OCI-LY7 (cell line): ENCODE results near the gene CLCNKB. TPM values are rescaled to one million over a fixed set of nuclear protein-coding genes. Genes with fewer than 3 reads are reported as not detected.

Source experiments
- BruUV-seq: library from RNA; stranded (reverse); fragments of 400-500 nt; replicated peaks from 2 replicates; lab custom pipeline; 2021; lab: Mats Ljungman, UMichigan
- CTCF ChIA-PET: fragments of 300-600 bp; sonication (Branson Sonifier 250); formaldehyde crosslinking; loops from one replicate; lab custom pipeline; 2022; ENCODE audit warnings: antibody characterized with exemption; ENCODE audit not compliant: unreplicated experiment; lab: Charles Lee
- POLR2A ChIA-PET: fragments of 300-600 bp; sonication (Branson Sonifier 250); formaldehyde crosslinking; loops from one replicate; lab custom pipeline; 2022; ENCODE audit warnings: antibody characterized with exemption; lab: Charles Lee
- DNase-seq: peaks from one replicate; pipeline ENCODE4 v3.0.0-alpha.2; 2015; ENCODE audit warnings: low spot score
- H2AFZ ChIP-seq: fragments of 200-600 bp; sonication (generic), shearing (Covaris generic); 2 replicates; pipeline ENCODE4 v1.6.1; 2014; ENCODE audit warnings: mild to moderate bottlenecking, antibody characterized with exemption, low read length, moderate library complexity
- H3K27ac ChIP-seq: fragments of 200-600 bp; sonication (generic); 2 replicates; pipeline ENCODE4 v1.5.1; 2014; ENCODE audit warnings: mixed run types, low read depth, mild to moderate bottlenecking, moderate library complexity, low read length, inconsistent platforms; ENCODE audit not compliant: poor library complexity, severe bottlenecking
- H3K36me3 ChIP-seq: fragments of 200-600 bp; sonication (generic); 2 replicates; pipeline ENCODE4 v1.6.1; 2014; ENCODE audit warnings: mild to moderate bottlenecking, antibody characterized with exemption, low read length, moderate library complexity, mixed read lengths; ENCODE audit not compliant: insufficient read depth
- H3K4me1 ChIP-seq: fragments of 200-600 bp; sonication (generic); 2 replicates; pipeline ENCODE4 v1.5.1; 2014; ENCODE audit warnings: mild to moderate bottlenecking, low read length; ENCODE audit not compliant: insufficient read depth, poor library complexity, severe bottlenecking
- H3K4me2 ChIP-seq: fragments of 200-600 bp; sonication (generic); 2 replicates; pipeline ENCODE4 v1.6.1; 2014; ENCODE audit warnings: mild to moderate bottlenecking, low read length
- H3K4me3 ChIP-seq: fragments of 200-600 bp; sonication (generic); 2 replicates; pipeline ENCODE4 v1.5.1; 2014; ENCODE audit warnings: mild to moderate bottlenecking, low read depth, low read length; ENCODE audit not compliant: poor library complexity, severe bottlenecking
- H3K79me2 ChIP-seq: fragments of 200-600 bp; sonication (generic); 2 replicates; pipeline ENCODE4 v1.6.1; 2016; ENCODE audit warnings: low read depth, mild to moderate bottlenecking, low read length, moderate library complexity, mixed read lengths; ENCODE audit not compliant: insufficient read depth
- H3K9me2 ChIP-seq: fragments of 200-600 bp; sonication (generic); 2 replicates; pipeline ENCODE4 v1.6.1; 2016; ENCODE audit warnings: mild to moderate bottlenecking, low read length, mixed read lengths; ENCODE audit not compliant: insufficient read depth
- H3K9me3 ChIP-seq: fragments of 200-600 bp; sonication (generic); 2 replicates; pipeline ENCODE4 v1.6.1; 2014; ENCODE audit warnings: mild to moderate bottlenecking, mixed run types, low read length, mixed read lengths
- H4K20me1 ChIP-seq: fragments of 200-600 bp; sonication (generic); 2 replicates; pipeline ENCODE4 v1.6.1; 2014; ENCODE audit warnings: mild to moderate bottlenecking, antibody characterized with exemption, low read length, moderate library complexity, mixed read lengths; ENCODE audit not compliant: insufficient read depth
- CTCF ChIP-seq: fragments of 200-600 bp; sonication (generic); conservative IDR thresholded peaks from 2 replicates; pipeline ENCODE4 v1.5.1; 2014; ENCODE audit warnings: mild to moderate bottlenecking, antibody characterized with exemption, low read length, moderate library complexity, mixed read lengths
- EZH2phosphoT487 ChIP-seq: fragments of 200-600 bp; sonication (generic); IDR thresholded peaks from 2 replicates; pipeline ENCODE4 v1.6.1; 2018; ENCODE audit warnings: low read depth, borderline replicate concordance, mild to moderate bottlenecking, mixed run types, antibody characterized with exemption, low read length, moderate library complexity, mixed read lengths
- intact Hi-C: fragments of 100-400 bp; cut with micrococcal nuclease; formaldehyde crosslinking; loops from one replicate; pipeline ENCODE4 v1.10.0; 2022; ENCODE audit not compliant: unreplicated experiment
- total RNA-seq, 2 experiments: library from RNA; depleted of rRNA in 1 of 2; stranded (reverse); fragments of >200 nt in 1 of 2; shearing (Covaris generic) in 1 of 2; gene quantifications; 2 replicates each; pipeline ENCODE4 v1.2.3, GENCODE V29; 2014 to 2022

The CLCNKB gene
- total RNA-seq, 2 experiments from 2014 or later = not detected

DNA sequence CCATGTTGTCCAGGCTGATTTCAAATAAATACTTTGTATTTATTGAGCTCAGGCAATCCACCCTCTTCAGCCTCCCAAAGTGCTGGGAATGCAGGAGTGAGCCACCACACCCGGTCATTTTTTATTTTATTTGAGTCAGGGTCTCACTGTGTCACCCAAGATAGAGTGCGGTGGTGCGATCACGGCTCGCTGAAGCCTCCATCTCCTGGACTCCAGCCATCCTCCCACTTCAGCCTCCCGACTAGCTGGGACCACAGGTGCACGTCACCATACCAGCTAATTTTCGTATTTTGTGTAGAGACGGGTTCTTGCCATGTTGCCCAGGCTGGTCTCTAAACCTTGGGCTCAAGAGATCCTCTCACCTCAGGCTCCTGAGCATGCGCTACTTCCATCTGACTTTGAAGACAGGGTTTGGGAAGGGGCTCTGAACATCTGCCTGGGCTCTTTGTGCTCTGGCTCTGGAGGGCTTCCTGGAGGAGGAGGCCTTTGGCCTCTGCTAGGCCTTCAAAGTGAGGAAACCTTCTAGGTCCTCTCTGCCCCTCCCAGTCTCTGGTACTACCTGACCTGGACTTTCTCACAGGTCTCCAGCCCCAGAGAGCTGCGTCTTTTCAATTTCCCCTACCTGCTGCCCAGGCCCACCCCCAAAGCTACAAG lies 31.5 kb upstream of the CLCNKB start:
- BruUV-seq = no TSS peak
- ChIA-PET CTCF (no interaction called here), POLR2A (no interaction called here)
- peak overlapping the region; percentile 49; the same call in 1 of the 2 replicates for H3K4me2 ChIP-seq
- peaks cover 21% of the 10 kb centered on the region for H3K4me1 ChIP-seq
- no peaks in the 10 kb centered on the region for H3K9me2 ChIP-seq
- no peak overlapping the region for H3K4me3 ChIP-seq
- no peak for DNase-seq
- no peaks in the 10 kb centered on the region for H3K9me3 ChIP-seq
- no peaks in the 10 kb centered on the region for H3K79me2 ChIP-seq
- intact Hi-C loops = no loop called here
- H3K27ac ChIP-seq = no peak overlapping the region
- peak overlapping the region; percentile 79; the same call in 1 of the 2 replicates for H2AFZ ChIP-seq
- TF ChIP-seq EZH2phosphoT487 (no peak), CTCF (no peak)
- no peaks in the 10 kb centered on the region for H3K36me3 ChIP-seq
- no peaks in the 10 kb centered on the region for H4K20me1 ChIP-seq

DNA sequence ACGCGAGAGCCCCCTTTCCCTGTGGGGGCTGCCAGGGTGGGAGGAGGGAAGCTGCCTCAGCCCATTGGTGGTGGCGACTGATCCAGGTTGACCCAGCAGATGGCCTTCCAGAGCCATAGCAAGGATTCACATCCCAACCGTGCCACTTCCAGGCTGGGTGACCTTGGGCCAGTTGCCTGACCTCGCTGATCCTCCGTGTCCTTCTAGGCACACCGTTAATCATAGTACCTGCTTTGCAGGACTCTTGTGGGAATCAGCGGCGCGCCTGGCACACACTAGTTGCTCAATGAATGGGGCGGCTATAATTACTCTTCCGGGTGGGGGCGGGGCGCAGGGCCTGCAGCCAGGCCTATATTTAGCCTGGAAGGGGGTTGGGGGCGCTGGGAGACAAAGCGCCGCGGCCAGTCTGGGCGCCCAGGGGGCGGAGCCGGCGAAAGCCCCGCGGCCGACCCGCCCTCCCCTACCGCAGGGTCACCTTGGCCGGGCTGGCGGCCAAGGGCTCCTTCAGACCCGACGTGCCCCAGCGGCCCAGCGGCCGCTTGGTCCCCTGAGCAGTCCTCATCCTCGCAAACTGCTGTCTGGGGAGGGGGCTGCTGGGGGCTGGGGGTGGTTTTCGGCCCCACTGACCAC lies 30.9 kb upstream of the CLCNKB start:
- Histone ChIP-seq H3K27ac (no peak overlapping the region), H3K9me2 (no peaks in the 10 kb centered on the region), H3K4me1 (peaks cover 21% of the 10 kb centered on the region), H3K36me3 (no peaks in the 10 kb centered on the region), H3K4me2 (peak overlapping the region; percentile 49), H3K4me3 (peak overlapping the region; percentile 35), H3K79me2 (no peaks in the 10 kb centered on the region), H3K9me3 (no peaks in the 10 kb centered on the region), H4K20me1 (no peaks in the 10 kb centered on the region), H2AFZ (peak overlapping the region; percentile 79)
- peak; percentile 34 for DNase-seq
- BruUV-seq = no TSS peak
- TF ChIP-seq CTCF (no peak), EZH2phosphoT487 (no peak)
- POLR2A ChIA-PET = interaction anchor here (0.7 to 1.0 kb wide), 2 partner anchors 33 to 105 kb away, joined by 3 to 4 read pairs; no protein-coding TSS in a partner anchor
- intact Hi-C loops = no loop called here
- CTCF ChIA-PET = no interaction called here
